Gastrocnemius medialis (tissue), 4 donors: ENCODE measurements around the gene PASD1. TPM values are rescaled to one million over a fixed set of nuclear protein-coding genes. Genes with fewer than 3 reads are reported as not detected.

Experiments used
- ATAC-seq, 2 donors: fragments of 150-250 bp; one replicate each; pipeline ENCODE4 v1.9.1; 2016
- DNase-seq, 2 donors: peaks; one replicate each; pipeline ENCODE4 v3.0.0-alpha.2; 2019
- H3K27ac ChIP-seq, 4 donors: fragments of 200-600 bp; sonication (generic); 1 replicate in 1 of 4; 2 replicates in 3 of 4; pipeline ENCODE4 v1.5.1; 2016 to 2018; ENCODE audit warnings: mild to moderate bottlenecking in 2 of 4, moderate library complexity in 1 of 4
- H3K27me3 ChIP-seq, 3 donors: fragments of 200-600 bp; sonication (generic) in 2 of 3; 1 replicate in 1 of 3; 2 replicates in 2 of 3; pipeline versions ENCODE4 v1.5.1 to v1.6.0; 2016 to 2019; ENCODE audit warnings: mild to moderate bottlenecking in 1 of 3, moderate library complexity in 1 of 3
- H3K36me3 ChIP-seq, 2 donors: fragments of 200-600 bp; sonication (generic) in 1 of 2; one replicate each; pipeline ENCODE4 v1.5.1; 2017 to 2018
- H3K4me1 ChIP-seq, 2 donors: fragments of 200-600 bp; sonication (generic) in 1 of 2; one replicate each; pipeline ENCODE4 v1.5.1; 2016 to 2017; ENCODE audit warnings: mild to moderate bottlenecking in 2 of 2
- H3K4me3 ChIP-seq, 4 donors: fragments of 200-600 bp; sonication (generic) in 3 of 4; 1 replicate in 1 of 4; 2 replicates in 3 of 4; pipeline ENCODE4 v1.5.1; 2016 to 2019; ENCODE audit warnings: mild to moderate bottlenecking in 2 of 4
- H3K9me3 ChIP-seq, 3 donors: fragments of 200-600 bp; sonication (generic) in 2 of 3; 1 replicate in 1 of 3; 2 replicates in 2 of 3; pipeline ENCODE4 v1.5.1; 2016 to 2019
- POLR2A ChIP-seq, 2 donors: fragments of 450-650 bp; IDR thresholded peaks; one replicate each; pipeline ENCODE4 v1.6.1; 2017; ENCODE audit warnings: antibody characterized with exemption in 2 of 2, mild to moderate bottlenecking in 2 of 2, moderate library complexity in 2 of 2
- in situ Hi-C, 4 donors: fragments of 200-750 bp; cut with MboI; loops; one replicate each; pipeline versions ENCODE4 v1.15.0 to v1.8.0; 2017; ENCODE audit warnings: low sequenced_read_pairs in 4 of 4
- intact Hi-C: fragments of 100-400 bp; cut with DNase I; formaldehyde crosslinking; loops from one replicate; pipeline ENCODE4 v1.15.1; 2023; ENCODE audit warnings: low total_unique reads
- total RNA-seq, 4 donors: library from RNA; depleted of rRNA; stranded (reverse); fragments of >200 nt; gene quantifications; one replicate each; pipeline versions ENCODE4 v1.1.0 to v1.2.3, GENCODE V29; 2016
- TF ChIP-seq, protein P1 (sequence below), 5 experiments: fragments of 450-650 bp in 3 of 5; fragments of 200-600 bp in 2 of 5; sonication (generic) in 2 of 5; IDR thresholded peaks in 4 of 5; conservative IDR thresholded peaks in 1 of 5; 1 replicate in 4 of 5; 2 replicates in 1 of 5; pipeline ENCODE4 v1.5.1; 2016 to 2019; ENCODE audit warnings: antibody characterized with exemption in 5 of 5, mild to moderate bottlenecking in 3 of 5, moderate library complexity in 3 of 5

Gene PASD1
- total RNA-seq, 4 donors from 2014 or later: not detected

DNA sequence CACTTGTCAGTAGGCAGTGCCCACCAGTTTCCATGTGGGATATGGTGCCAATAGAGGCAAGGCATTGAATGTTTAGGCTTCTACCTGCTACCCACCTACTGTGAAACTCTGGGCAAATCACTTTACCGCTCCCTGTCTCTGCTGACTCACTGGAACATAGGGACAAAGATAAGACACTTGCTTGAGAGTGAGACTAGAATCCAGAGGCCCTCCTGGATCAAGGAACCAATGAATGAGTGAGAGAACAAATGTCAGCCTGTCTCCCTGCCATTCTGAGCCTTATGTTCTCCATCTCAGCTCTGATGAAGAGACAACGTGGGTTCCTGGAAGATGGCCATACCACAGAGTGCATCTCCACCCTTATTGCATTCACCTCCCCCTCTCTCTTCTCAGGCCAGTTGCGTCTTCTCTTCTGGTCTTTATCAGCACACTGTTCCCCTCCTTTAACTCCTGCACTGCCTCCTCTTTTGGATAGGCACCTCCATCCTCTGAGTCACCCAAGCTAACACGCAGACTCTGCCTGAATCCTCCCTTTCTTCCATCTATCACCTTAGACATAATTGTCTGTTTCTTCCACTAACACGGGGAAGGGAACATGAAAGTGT, 116.4 kb downstream of the PASD1 start:
- in situ Hi-C loops (loop anchor here (10.0 to 25.0 kb wide), 2 partner anchors 518 to 525 kb away; no protein-coding TSS in a partner anchor), intact Hi-C loops (loop anchor here (2.0 kb wide), 1 partner anchor 277 kb away; no protein-coding TSS in a partner anchor)
- ATAC-seq (no peak), DNase-seq (no peak)
- no peaks in the 10 kb centered on the region for H3K36me3 ChIP-seq
- H3K27ac ChIP-seq: no peak overlapping the region
- H3K4me1 ChIP-seq: no peaks in the 10 kb centered on the region
- H3K27me3 ChIP-seq: no peaks in the 10 kb centered on the region
- no peaks in the 10 kb centered on the region for H3K9me3 ChIP-seq
- TF ChIP-seq, protein P1, sequence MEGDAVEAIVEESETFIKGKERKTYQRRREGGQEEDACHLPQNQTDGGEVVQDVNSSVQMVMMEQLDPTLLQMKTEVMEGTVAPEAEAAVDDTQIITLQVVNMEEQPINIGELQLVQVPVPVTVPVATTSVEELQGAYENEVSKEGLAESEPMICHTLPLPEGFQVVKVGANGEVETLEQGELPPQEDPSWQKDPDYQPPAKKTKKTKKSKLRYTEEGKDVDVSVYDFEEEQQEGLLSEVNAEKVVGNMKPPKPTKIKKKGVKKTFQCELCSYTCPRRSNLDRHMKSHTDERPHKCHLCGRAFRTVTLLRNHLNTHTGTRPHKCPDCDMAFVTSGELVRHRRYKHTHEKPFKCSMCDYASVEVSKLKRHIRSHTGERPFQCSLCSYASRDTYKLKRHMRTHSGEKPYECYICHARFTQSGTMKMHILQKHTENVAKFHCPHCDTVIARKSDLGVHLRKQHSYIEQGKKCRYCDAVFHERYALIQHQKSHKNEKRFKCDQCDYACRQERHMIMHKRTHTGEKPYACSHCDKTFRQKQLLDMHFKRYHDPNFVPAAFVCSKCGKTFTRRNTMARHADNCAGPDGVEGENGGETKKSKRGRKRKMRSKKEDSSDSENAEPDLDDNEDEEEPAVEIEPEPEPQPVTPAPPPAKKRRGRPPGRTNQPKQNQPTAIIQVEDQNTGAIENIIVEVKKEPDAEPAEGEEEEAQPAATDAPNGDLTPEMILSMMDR (IDR thresholded peaks at IDR 0.05 in 4 of 5, conservative IDR thresholded peaks at IDR 0.05 in 1 of 5): no peak
- TF ChIP-seq POLR2A (IDR thresholded peaks at IDR 0.05): no peak
- no peak overlapping the region for H3K4me3 ChIP-seq

DNA sequence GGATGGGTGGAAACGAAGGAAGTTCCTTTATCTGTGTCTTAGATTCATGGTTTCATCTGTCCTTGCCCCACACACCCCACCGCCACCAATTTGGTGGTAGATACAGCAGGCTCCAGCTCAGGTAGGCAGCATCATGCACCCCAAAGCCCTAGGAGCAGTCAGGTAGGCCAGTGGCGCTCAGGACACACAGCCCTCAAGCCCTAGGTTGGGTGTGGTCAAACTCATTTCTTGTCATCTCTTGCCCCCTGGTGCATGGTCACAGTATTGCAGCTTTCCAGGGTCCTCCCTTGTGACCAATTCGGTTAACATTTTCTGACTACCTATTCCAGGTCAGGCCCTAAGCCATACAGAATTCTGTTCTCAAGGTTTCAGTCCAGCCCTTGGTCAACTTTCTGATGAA, 117.3 kb downstream of the PASD1 start:
- Histone ChIP-seq H3K36me3 (no peaks in the 10 kb centered on the region), H3K27me3 (no peaks in the 10 kb centered on the region), H3K4me1 (no peaks in the 10 kb centered on the region), H3K27ac (no peak overlapping the region), H3K9me3 (no peaks in the 10 kb centered on the region), H3K4me3 (no peak overlapping the region)
- intact Hi-C loops (loop anchor here (2.0 kb wide), 1 partner anchor 278 kb away; no protein-coding TSS in a partner anchor), in situ Hi-C loops (loop anchor here (10.0 to 25.0 kb wide), 2 partner anchors 519 to 526 kb away; no protein-coding TSS in a partner anchor)
- ATAC-seq: no peak
- DNase-seq: peak in 1 of 2 donors; percentile 13
- TF ChIP-seq POLR2A (IDR thresholded peaks at IDR 0.05): no peak
- TF ChIP-seq, protein P1 (IDR thresholded peaks at IDR 0.05 in 4 of 5, conservative IDR thresholded peaks at IDR 0.05 in 1 of 5): peak; percentile 26 to 57 (median 52)

GRCh38 chrX:151687635-151688034, 124.2 kb downstream of the PASD1 start:
- no peaks in the 10 kb centered on the region for H3K4me1 ChIP-seq
- intact Hi-C loops: no loop called here
- no peak for ATAC-seq
- no peaks in the 10 kb centered on the region for H3K36me3 ChIP-seq
- H3K9me3 ChIP-seq: no peaks in the 10 kb centered on the region
- no peak for DNase-seq
- H3K4me3 ChIP-seq: no peak overlapping the region
- H3K27ac ChIP-seq: no peak overlapping the region
- H3K27me3 ChIP-seq: no peaks in the 10 kb centered on the region
- TF ChIP-seq, protein P1 (IDR thresholded peaks at IDR 0.05 in 4 of 5, conservative IDR thresholded peaks at IDR 0.05 in 1 of 5): no peak
- TF ChIP-seq POLR2A (IDR thresholded peaks at IDR 0.05): no peak
- in situ Hi-C loops: loop anchor here (10.0 to 25.0 kb wide), 2 partner anchors 525 to 533 kb away; no protein-coding TSS in a partner anchor

DNA sequence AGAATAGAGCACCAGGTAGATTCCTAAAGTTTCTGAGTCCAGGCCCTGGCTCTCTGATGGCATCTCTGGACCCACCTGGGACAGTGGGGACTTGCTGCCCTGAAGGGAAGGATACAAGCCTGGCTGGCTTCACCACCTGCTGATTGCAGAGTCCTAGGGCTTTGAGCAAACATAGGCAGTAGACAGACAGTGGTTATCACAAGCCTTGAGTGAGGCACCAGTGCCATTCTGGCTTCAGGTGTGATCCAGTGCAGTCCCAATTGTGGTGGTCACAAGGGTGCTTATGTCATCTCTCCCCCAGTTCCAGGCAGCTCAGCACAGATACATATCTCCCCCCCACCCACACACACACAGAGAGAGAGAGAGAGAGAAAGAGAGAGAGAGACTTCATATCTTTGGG, 125.2 kb downstream of the PASD1 start:
- Histone ChIP-seq H3K27me3 (no peaks in the 10 kb centered on the region), H3K27ac (no peak overlapping the region), H3K9me3 (no peaks in the 10 kb centered on the region), H3K4me1 (no peaks in the 10 kb centered on the region), H3K4me3 (no peak overlapping the region), H3K36me3 (no peaks in the 10 kb centered on the region)
- in situ Hi-C loops (loop anchor here (10.0 to 25.0 kb wide), 2 partner anchors 526 to 534 kb away; no protein-coding TSS in a partner anchor), intact Hi-C loops (no loop called here)
- ATAC-seq (no peak), DNase-seq (no peak)
- TF ChIP-seq, protein P1 (IDR thresholded peaks at IDR 0.05 in 4 of 5, conservative IDR thresholded peaks at IDR 0.05 in 1 of 5): no peak
- no peak for TF ChIP-seq POLR2A (IDR thresholded peaks at IDR 0.05)
